NCI-H226 (cell line): ENCODE data around the gene CR1.
"Not testable (repeated sequence)": the region's sequence is repeated elsewhere in the genome, so short reads cannot be mapped to it uniquely, and the experiment has no call there.

ENCODE experiments used
- DNase-seq: peaks from one replicate; pipeline ENCODE4 v3.0.0-alpha.2; 2015

Gene CR1

DNA sequence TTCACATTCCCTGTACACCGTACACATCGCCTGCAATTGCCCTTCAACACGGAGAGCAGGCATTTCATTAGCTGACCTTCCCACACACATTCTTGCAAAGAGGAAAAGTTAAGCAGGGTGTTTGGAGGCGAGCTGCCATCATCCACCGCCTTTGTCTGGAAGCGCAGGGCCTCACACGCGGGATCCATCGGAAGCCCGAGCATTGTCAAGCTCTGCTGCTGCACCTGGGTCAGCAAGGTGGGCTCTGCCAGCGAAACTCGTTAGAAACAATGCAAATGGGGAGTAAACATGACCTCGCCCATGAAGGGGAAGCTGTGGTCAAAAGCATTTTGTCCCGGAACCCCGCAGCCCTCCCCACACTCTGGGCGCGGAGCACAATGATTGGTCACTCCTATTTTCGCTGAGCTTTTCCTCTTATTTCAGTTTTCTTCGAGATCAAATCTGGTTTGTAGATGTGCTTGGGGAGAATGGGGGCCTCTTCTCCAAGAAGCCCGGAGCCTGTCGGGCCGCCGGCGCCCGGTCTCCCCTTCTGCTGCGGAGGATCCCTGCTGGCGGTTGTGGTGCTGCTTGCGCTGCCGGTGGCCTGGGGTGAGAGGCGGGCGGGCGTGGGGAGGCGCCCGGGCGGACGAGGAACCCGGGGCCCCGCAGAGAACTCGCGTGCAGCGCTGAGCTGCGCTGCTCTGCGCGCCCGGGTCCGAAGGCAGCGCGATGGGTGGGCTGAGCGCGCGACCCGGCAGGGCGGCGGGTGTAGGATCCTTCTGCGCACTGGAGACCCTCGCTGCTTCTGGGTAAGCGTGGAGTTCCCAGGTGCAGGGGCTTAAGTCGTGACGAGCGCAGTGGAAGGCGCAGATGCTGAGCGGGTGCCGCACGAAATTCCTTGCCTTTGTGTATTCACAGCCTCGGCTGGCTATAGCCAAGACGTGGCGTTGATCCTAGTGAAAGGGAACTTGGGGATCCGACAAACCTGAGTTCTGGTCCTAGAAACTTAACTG lies at the start of gene CR1:
TSS of gene CR1 (plus strand) at position 357 of the 992 bp plus-strand sequence. CDS start at position 468, 111 bp downstream.
- DNase-seq = no peak

DNA sequence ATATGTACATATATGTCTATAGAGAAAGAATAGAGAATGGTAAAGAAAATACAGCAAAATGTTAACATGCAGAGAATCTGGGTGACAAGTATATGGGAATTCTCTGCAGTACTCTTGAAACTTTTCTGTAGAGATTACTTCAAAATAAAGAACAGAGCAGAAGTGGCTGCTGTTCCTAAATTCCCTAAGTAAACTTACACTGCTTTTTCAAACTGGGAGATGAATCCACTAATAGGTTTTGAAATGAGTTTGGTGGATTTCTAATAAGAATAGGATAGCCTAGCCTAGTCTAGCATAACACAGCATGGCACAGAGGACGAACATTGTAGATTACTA lies 42.3 kb upstream of the CR1 start:
- DNase-seq = no peak

DNA sequence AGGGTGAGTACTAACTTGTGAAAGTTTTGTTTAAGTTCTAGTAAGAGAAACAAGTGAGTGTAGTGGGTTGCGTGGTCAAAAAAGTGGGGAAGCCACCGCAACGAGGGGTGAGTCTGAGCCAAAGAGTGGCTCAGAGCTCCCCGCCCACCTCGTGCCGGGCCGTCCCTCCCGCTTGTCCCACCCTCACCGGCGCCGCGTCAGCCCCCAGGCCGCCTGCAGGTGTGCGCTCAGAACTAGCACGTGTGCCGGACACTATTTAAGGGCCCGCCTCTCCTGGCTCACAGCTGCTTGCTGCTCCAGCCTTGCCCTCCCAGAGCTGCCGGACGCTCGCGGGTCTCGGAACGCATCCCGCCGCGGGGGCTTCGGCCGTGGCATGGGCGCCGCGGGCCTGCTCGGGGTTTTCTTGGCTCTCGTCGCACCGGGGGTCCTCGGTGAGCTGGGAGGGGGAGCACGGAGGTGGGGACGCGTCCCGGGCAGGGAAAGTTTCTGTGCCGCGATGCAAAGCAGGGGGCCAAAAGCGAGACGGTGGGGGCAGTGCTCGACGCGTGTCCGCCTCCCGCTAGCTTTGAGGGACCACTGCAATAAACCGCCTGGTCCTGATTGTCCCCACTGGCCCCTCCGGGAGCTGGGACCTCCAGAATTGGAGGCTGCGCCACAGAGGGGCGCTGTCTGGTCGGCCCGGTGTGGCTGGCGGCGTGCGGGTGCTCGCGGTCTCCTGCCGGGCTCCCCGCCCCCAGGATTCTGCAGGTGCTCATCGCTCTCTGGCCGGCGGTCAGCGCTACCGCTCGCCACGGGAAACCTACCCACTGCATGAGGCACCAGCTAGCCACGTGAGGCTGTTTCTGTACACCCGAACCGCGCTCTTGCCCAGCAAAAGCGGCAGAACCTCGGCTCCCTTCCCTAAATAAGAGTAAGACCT lies 41.7 kb upstream of the CR1 start, which contains the start of gene CR2:
TSS of gene CR2 (plus strand) at position 283 of the 919 bp plus-strand sequence. CDS start at position 374, 91 bp downstream.
- DNase-seq = no peak

DNA sequence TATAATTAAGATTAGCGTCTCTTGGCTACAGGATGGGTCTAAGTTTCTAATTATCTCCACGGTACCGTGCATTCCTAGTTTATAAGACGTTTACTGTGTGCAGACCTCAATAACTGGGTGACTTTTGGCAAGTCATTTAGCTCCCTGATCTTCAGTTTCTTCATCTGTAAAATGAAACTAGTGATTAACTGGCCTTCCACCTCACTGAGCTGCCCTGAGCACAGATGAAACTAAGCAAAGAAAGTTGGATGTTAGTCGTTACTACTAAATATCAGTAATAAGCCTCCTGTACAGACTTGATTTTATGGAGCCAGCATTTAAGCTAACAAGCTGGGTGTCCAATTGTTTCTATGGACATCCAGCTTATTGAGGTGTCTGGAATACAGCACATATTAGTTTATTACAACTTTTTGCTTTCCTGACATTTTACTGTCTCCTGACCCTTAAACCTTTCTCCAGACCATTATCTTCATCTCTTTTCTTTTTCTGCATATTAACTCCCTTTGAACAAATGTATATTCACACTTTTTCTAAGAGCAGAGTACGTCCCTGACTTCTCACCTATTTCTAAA lies 40.7 kb upstream of the CR1 start:
- no peak for DNase-seq

DNA sequence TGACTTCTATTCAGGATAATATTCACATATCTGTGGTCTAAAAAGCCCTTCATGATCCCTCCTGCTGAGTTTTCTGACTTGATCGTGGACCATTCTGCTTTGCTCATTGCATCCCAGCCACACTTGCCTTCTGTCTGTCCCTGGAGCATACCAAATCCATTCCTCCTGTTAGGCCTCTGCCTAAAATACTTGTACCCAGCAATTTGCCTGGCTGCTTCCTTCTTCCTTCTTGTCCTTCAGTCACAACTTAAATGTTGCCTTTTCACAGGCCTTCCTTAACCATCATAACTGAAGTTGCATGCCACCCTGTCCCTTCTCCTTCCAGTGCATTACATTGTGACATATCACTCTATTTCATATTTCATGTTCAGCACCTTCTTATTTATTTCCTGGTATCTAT lies 37.5 kb upstream of the CR1 start:
- DNase-seq = no peak

DNA sequence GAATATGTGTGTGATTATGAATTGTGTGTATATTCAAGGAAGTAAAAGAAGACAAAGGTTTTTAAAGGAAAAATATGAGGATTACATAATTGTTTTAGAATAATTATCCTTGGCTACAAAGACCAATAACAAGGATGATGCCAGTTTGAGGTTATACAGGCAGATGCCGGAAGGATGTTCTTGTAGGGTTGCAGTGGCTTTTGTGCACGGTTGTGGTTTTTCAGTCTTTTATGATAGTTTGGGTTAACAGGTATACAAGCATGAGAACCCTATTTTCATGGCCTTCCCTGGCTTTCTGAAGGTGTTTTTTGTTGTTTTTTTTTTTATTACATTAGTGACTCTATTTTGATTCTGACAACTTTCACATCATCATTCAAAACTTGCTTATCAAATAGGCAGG lies 36.9 kb upstream of the CR1 start:
- no peak for DNase-seq

DNA sequence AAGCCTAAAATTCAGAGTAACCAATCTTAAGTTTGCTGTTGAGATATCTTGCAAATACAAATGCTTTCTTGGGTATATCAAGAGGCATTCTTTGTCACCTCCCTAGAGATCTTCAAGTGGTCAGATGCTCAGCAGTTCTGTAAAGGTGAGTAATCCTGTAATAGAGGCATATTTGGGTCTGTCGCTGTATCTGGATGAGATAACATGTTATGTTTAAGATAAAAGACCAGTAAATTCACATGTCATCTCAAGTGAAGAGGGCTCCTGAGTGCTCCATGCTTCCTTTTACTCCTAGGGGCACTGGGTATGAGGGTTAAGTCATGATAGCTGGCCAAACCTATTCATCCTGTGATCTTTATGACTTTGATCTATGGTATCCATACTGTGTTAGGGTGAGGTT lies 34.3 kb upstream of the CR1 start:
- peak; percentile 29 for DNase-seq

DNA sequence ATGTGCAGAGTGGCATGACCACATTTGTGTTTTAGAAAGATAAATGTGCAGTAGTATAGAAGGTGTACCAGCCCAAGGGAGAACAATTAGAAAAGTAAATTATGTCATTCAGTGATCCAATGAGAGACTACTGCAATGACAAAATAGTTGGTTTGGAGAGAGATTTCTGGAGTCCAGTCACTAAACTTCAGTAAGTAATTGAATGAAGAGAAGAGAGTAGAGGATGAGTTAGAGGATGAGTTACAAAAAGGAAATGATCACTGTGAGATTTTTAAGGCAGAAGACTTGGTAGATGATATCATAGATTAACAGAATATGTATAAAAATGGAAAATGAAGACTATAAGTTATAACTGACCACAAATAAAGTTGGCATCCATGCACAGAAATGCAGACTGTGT lies 33.4 kb upstream of the CR1 start:
- DNase-seq = no peak

DNA sequence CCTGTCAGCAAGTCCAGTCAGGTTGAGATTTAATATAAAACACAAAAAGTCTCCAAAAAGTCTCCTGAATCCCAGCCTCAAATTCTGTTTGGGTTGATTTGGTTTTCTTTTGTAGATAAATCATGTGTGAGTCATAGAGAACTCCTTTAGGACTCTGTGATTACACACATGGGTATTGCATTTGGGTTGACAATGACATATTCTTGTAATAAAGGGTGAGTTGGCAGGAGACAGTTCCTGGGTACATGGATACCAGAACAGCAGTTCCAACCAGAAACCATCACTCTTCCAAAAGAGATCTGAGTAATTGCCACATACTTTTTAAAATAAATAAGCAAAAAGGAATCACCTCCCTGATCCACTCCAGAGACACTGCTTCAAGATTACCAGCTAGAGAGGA lies 32.9 kb upstream of the CR1 start:
- DNase-seq = peak; percentile 5

DNA sequence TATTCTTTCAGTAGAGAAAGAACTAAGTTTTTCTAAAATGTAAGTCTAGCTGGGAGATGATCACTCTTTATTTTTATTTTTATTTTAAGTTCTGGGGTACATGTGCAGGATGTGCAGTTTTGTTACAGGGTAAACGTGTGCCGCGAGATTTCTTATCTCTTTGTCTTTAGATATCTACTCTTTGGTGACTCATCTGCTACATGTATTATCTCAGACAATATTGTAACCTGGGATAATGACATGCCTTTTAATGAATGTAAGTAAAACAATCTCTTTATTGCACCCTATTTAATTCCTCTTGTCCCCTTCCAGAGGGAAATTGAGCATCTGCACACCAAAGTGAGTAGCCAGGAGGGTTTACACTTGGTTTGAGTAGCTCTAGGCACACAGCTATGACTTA lies 32.4 kb upstream of the CR1 start:
- DNase-seq = no peak

DNA sequence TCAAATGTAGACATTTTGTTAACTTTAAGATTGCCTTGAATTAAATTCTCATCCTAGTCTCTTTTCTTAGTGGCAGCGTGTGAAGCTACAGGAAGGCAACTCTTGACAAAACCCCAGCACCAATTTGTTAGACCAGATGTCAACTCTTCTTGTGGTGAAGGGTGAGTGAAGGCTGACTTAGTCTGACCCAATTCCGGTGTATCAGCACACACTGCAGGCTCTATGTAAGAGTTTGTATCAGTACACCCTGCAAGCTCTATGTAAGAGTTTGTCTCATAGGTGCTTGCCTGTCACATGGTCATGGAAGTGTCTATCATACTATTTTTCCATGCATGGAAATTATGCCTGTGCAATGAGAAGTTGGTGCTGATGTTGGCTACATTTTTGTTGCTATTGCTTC lies 25.0 kb upstream of the CR1 start:
- no peak for DNase-seq

DNA sequence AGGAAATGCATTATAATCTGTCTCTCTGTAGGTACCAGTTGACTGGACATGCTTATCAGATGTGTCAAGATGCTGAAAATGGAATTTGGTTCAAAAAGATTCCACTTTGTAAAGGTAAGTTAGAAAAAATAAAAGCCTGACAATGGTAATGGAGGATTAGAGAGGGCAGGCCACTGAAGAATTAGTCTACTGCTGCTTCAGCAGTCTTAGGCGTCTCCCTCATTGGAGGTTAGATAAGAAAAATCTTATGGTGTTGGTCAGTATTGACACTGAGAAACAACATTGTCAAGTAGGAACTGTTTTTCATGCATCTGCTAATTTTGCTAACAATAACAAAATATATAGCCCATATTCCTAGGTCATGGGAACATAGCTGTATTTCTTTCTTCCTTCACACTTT lies 21.7 kb upstream of the CR1 start:
- no peak for DNase-seq

DNA sequence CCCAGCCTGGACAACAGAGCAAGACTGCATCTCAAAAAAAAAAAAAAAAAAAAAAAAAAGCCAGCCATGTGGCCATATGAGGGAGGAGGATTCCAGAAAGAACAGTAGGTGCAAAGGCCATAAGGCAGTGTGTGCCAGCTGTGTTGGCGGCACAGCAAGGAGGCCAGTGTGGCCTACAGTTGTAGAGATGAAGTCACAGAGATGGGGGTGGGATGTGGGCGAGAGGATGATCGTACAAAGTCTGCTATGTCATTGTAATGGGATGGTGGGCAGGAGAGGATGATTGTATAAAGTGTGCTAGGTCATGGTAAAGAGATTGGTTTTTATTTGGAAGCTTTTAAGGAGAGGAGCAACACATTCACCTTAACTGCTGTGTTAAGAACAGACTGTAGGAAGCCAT lies 9.8 kb upstream of the CR1 start:
- DNase-seq = no peak

DNA sequence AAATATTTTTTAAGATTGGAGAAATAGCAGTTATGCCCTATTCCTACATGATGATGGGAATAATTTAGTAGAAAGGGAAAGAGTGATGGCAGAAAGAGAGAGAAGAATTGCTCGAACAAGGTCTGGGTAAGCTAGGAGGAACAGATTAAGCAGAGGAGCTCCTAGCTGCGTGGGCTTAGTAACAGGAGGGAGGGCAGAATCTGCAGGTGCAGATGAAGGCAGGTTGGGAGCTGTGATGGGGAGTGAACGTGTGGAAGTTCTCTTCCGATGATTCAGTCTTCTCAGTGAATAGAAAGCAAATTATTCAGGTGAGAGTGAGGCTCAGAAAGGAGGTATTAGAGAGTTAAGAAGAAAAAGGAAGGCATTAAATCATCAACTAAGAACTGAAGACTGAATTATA lies 8.3 kb upstream of the CR1 start:
- DNase-seq = no peak

DNA sequence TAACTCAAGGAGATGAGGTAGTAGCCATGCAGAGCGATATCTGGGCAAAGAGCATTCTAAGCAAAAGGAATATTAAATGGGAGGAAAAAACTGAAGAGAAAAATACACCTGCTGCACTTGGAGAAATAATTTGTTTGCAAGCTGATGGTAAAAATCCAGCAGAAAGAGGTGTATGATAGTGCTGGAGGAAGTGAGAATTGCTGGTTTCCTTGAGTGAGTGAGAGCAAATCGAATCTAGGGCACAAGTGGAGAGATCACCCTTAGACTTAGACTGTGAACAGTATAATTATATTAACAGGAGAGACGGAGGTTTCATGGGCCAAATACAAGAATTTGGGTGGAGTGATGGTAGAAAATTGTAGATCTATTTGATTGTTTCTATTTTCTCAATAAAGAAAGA lies 2.7 kb upstream of the CR1 start:
- DNase-seq = no peak

DNA sequence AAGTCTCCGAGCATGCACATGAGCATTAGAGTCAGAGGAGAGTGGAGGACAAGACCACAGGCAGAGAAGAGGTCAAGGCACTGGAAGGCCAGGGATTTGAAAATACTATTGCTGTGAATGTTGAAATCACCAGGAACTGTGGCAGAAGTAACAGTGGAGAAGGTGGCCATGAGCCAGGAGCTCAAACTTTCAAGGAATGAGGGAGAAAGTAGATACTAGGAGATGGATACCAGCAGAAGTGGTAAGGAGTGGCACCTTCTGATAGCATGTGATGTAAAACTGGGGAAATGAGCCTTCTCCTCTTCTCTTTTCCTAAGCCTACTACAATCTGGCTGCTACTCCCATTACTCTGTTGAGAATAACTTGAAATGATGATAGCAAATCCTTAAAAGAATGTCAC lies 1.8 kb upstream of the CR1 start:
- DNase-seq = no peak

DNA sequence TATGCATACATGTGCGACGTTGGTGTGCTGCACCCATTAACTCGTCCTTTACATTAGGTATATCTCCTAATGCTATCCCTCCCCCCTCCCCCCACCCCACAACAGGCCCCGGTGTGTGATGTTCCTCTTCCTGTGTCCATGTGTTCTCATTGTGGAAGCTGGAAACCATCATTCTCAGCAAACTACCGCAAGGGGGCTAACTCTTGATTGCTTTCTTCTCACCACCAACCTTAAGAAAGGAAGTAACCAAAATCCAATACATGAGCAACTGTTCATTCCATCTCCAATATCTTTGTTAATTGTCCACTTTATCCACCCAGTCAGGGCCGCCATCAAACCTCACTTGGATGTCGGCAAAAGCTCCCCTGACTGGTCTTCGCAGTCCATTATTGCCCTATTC lies 676 bp upstream of the CR1 start:
- DNase-seq = not testable (repeated sequence)

DNA sequence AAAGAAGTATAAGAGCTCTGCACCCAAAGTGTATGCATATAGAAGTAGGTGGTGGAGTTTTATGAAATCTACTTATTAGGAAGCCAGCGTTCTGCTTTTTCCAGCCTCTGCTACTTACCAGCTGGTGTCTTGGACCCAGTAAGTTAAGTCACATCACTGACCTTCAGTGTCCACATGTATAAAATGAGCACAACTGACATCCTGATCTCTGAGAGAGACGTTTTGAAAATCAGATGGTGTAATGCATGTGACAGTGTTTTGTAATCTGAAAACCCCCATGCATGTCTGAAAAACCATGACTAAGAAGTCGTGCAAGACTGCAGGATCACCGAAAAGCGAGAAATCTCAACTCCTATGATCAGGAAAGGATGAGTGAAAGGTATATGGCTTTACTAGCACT lies 2.0 kb downstream of the CR1 start:
- no peak for DNase-seq

DNA sequence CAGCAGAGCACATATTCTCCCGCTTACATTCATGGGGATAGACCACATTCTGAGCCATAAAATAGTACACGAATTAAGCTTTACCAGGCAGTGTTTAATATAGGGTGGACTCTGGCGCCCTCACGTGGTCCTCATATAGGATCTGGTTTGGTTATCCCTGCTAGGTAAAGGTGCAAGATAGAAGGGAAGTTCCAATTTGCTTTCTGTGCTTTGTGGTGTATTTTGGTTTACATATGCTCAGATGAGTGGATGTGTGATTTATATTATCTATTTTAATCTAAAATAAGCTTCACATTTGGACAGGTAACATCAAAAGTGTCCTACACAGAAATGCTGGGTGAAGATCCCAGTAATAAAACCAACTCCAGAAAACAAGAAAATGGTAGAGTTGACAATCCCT lies 3.6 kb downstream of the CR1 start:
- peak; percentile 8 for DNase-seq

DNA sequence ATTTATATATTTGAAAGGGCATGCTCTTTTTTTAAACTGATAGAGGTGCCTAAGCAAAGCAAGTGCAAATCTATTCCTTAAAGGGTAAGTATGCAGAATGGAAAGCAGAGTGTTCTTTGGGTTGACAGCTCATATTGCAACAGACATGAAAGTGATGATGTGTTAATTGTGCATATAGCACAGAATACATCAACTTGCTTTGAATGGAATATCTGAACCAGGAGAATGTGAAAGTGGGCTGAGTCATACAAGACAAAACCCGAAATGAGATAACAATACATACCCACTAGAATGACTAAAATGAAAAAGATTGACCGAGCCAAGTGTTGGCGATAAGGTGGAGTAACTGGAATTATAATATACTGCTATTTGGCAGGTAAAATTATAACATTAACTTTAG lies 4.3 kb downstream of the CR1 start:
- DNase-seq = peak; percentile 19

DNA sequence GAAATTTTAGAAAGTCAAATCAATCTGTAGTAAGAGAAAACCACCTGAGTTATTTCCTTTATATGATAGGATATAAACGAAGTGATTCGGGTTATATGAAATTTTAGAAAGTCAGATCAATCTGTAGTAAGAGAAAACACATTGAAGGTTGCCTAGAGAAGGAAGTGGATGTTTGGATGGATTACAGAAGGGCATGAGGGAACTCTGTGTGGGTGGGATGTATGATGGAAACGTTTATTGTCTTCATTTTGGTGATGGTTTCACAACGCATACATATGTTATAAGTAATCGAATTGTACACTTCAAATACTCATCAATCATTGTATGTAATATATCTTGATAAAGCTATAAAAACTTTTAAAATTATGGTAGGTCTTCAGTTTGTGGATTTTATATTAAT lies 5.1 kb downstream of the CR1 start:
- no peak for DNase-seq

DNA sequence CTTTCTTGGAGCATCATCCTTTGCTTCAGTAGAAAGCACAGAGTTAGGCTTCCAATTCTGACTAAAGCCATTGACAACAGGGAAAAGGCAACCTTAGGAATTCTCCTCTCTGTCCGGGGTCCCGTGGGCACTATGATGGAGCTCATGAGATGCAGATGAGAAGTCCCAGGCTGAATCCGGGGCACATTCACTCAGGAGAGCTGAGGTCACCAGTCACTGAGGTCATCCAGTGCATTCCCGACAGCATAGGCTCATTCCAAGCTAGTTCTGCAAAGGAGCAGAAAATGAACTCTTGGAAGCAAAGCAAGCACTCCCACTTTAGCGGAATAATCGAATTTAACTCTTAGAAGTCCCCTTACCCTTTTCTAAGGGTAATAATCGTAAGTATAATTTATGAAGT lies 6.8 kb downstream of the CR1 start:
- no peak for DNase-seq

DNA sequence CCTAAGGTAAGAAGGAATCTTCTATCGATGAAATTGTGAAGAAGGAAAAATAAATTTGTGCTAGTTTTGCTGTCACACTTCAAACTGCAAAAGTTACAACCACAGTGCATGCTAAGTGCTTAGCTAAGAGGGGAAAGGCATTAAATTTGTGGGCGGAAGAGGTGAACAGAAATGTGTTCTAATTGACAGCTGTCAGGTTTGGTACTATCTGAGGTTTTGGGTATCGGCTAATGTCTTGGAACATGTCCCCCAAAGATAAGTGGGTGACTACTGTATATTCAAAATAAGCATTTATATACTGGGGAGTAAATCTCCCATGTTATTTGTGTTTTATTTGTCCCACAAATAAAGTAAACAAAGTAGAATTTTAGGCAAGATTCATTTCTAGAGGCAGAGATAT lies 8.0 kb downstream of the CR1 start:
- no peak for DNase-seq

DNA sequence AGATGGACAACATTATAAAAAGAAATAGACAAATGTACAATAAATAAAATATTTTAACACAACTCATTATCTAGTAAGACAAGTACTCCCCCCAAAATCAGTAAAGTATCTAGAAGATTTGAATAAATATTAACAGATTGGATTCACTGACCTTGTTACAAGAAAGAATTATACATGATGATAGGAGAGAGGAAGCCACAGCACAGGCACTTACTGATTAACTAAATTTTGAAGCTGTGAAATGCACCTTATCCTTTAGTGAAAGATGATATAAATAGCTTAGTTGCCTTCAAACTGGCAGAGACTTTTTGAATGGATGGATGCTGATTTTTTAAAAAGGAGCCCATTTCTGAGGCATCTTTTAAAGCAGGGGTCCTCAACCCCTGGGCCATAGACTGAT lies 8.5 kb downstream of the CR1 start:
- no peak for DNase-seq
